Skeletal muscle satellite cell (primary cell): ENCODE data around the gene PCDHB7.
"Not testable (repeated sequence)": the region's sequence is repeated elsewhere in the genome, so short reads cannot be mapped to it uniquely, and the experiment has no call there.

ENCODE experiments used
- H3K27me3 ChIP-seq: 2 replicates; pipeline ENCODE4 v1.7.0; 2013; ENCODE audit warnings: low read length; ENCODE audit not compliant: control insufficient read depth, insufficient read depth
- H3K36me3 ChIP-seq: 2 replicates; pipeline ENCODE4 v1.7.0; 2013; ENCODE audit warnings: mild to moderate bottlenecking, control low read depth, low read length; ENCODE audit not compliant: insufficient read depth
- H3K4me1 ChIP-seq: 2 replicates; pipeline ENCODE4 v1.7.0; 2013; ENCODE audit warnings: low read length; ENCODE audit not compliant: control insufficient read depth, insufficient read depth
- H3K4me2 ChIP-seq: 2 replicates; pipeline ENCODE4 v1.7.0; 2013; ENCODE audit warnings: mild to moderate bottlenecking, low read length
- H3K4me3 ChIP-seq: 2 replicates; pipeline ENCODE4 v1.7.0; 2013; ENCODE audit warnings: low read length
- H3K9ac ChIP-seq: 2 replicates; pipeline ENCODE4 v1.7.0; 2013; ENCODE audit warnings: mild to moderate bottlenecking, low read depth, low read length, moderate library complexity
- H3K9me3 ChIP-seq: replicated peaks from 2 replicates; pipeline ENCODE4 v1.7.0; 2013; ENCODE audit warnings: mild to moderate bottlenecking, control low read depth, low read length

The PCDHB7 gene

GRCh38 chr5:141152096-141152495, 20.3 kb upstream of the PCDHB7 start:
- not testable (repeated sequence) for H3K4me3 ChIP-seq, H3K4me1 ChIP-seq, H3K4me2 ChIP-seq, H3K9ac ChIP-seq, H3K27me3 ChIP-seq, H3K36me3 ChIP-seq, H3K9me3 ChIP-seq

GRCh38 chr5:141155540-141156374, 16.7 kb upstream of the PCDHB7 start:
- no peak overlapping the region for H3K4me2 ChIP-seq
- no peaks in the 10 kb centered on the region for H3K36me3 ChIP-seq
- no peak overlapping the region for H3K4me3 ChIP-seq
- H3K9ac ChIP-seq: no peak overlapping the region
- no peaks in the 10 kb centered on the region for H3K4me1 ChIP-seq
- no peaks in the 10 kb centered on the region for H3K9me3 ChIP-seq
- no peaks in the 10 kb centered on the region for H3K27me3 ChIP-seq

- not testable (repeated sequence) for H3K9me3 ChIP-seq, H3K4me3 ChIP-seq, H3K36me3 ChIP-seq, H3K4me2 ChIP-seq, H3K4me1 ChIP-seq, H3K27me3 ChIP-seq, H3K9ac ChIP-seq
These were observed 15.1 kb upstream of the PCDHB7 start for GRCh38 chr5:141157356-141157755.

- H3K36me3 ChIP-seq, H3K4me3 ChIP-seq, H3K4me2 ChIP-seq, H3K4me1 ChIP-seq, H3K27me3 ChIP-seq, H3K9ac ChIP-seq, H3K9me3 ChIP-seq: not testable (repeated sequence)
These were observed 14.5 kb upstream of the PCDHB7 start for GRCh38 chr5:141157901-141158300.

GRCh38 chr5:141174291-141175104, 2.1 kb downstream of the PCDHB7 start:
- H3K9me3 ChIP-seq, H3K4me2 ChIP-seq, H3K9ac ChIP-seq, H3K27me3 ChIP-seq, H3K4me1 ChIP-seq, H3K36me3 ChIP-seq, H3K4me3 ChIP-seq: not testable (repeated sequence)

GRCh38 chr5:141175933-141176332, 3.5 kb downstream of the PCDHB7 start:
- no peaks in the 10 kb centered on the region for H3K36me3 ChIP-seq
- H3K4me3 ChIP-seq: no peak overlapping the region
- H3K4me1 ChIP-seq: no peaks in the 10 kb centered on the region
- H3K9me3 ChIP-seq: no peaks in the 10 kb centered on the region
- no peaks in the 10 kb centered on the region for H3K27me3 ChIP-seq
- no peak overlapping the region for H3K9ac ChIP-seq
- H3K4me2 ChIP-seq: no peak overlapping the region

- H3K27me3 ChIP-seq, H3K36me3 ChIP-seq, H3K4me1 ChIP-seq, H3K4me2 ChIP-seq, H3K9me3 ChIP-seq, H3K4me3 ChIP-seq, H3K9ac ChIP-seq: not testable (repeated sequence)
These were observed 5.2 kb downstream of the PCDHB7 start, which contains the start of gene PCDHB8 for GRCh38 chr5:141177577-141178191. Gene PCDHB8 (plus strand): TSS chr5:141177790. CDS start chr5:141178035, 245 bp downstream.

GRCh38 chr5:141179371-141179770, 6.9 kb downstream of the PCDHB7 start:
- not testable (repeated sequence) for H3K9ac ChIP-seq, H3K36me3 ChIP-seq, H3K9me3 ChIP-seq, H3K4me3 ChIP-seq, H3K4me1 ChIP-seq, H3K27me3 ChIP-seq, H3K4me2 ChIP-seq

GRCh38 chr5:141179876-141180275, 7.4 kb downstream of the PCDHB7 start:
- H3K36me3 ChIP-seq, H3K9me3 ChIP-seq, H3K9ac ChIP-seq, H3K4me3 ChIP-seq, H3K27me3 ChIP-seq, H3K4me1 ChIP-seq, H3K4me2 ChIP-seq: not testable (repeated sequence)

- Histone ChIP-seq H3K27me3 (no peaks in the 10 kb centered on the region), H3K4me1 (no peaks in the 10 kb centered on the region), H3K9ac (no peak overlapping the region), H3K36me3 (no peaks in the 10 kb centered on the region), H3K9me3 (no peaks in the 10 kb centered on the region), H3K4me2 (no peak overlapping the region), H3K4me3 (no peak overlapping the region)
These were observed 7.9 kb downstream of the PCDHB7 start for GRCh38 chr5:141180313-141180712.

GRCh38 chr5:141182248-141182647, 9.8 kb downstream of the PCDHB7 start, which contains the start of gene PCDHB16:
Gene PCDHB16 (plus strand): TSS chr5:141182387. CDS start chr5:141182560, 173 bp downstream.
- peak within 1 kb of the TSS; percentile 58 for H3K4me2 ChIP-seq
- H3K36me3 ChIP-seq: no peaks in the 10 kb centered on the region
- no peaks in the 10 kb centered on the region for H3K9me3 ChIP-seq
- H3K27me3 ChIP-seq: no peaks in the 10 kb centered on the region
- H3K4me3 ChIP-seq: peak within 1 kb of the TSS; percentile 64
- peak within 1 kb of the TSS; percentile 59 for H3K9ac ChIP-seq
- no peaks in the 10 kb centered on the region for H3K4me1 ChIP-seq
